Measurements from ENCODE around the gene ZCCHC14.

- TF ChIP-seq CTCF (IDR thresholded peaks at IDR 0.05; ENCODE audit: poor library complexity) (no peak), EZH2 (IDR thresholded peaks at IDR 0.05; ENCODE audit: borderline replicate concordance) (no peak)
These were observed 101.4 kb downstream of the ZCCHC14 start for GRCh38 chr16:87391324-87391949.

All from hepatocyte (in vitro differentiated cells).